HG02884 (cell line): Measurements from ENCODE around the gene IL32.
"Not testable (repeated sequence)": the region's sequence is repeated elsewhere in the genome, so short reads cannot be mapped to it uniquely, and the experiment has no call there.

Source experiments
- ATAC-seq: cut with Tn5 transposase; IDR thresholded peaks from one replicate; pipeline ENCODE4 v1.9.1; 2021; ENCODE audit warnings: mild to moderate bottlenecking, moderate library complexity; ENCODE audit not compliant: unreplicated experiment

Gene IL32

DNA sequence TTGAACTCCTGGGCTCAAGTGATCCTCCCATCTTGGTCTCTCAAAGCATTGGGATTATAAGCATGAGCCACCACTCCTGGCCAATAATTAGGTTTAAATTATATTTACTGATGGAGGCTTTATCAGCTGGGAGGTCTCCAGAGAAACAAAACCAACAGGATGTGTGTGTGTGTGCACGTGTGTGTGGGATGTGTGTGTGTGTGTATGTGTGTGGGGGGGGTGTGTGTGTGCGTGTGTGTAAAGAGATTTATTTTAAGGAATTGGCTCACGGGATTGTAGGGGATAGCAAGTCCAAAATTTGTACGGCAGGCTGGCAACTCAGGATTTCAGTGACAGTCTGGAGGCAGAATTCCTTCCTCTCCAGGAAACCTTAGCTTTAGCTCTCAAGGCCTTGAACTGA, 14.4 kb upstream of the IL32 start:
- ATAC-seq, result no peak

GRCh38 chr16:3051494-3051893, 13.9 kb upstream of the IL32 start:
- no peak for ATAC-seq

DNA sequence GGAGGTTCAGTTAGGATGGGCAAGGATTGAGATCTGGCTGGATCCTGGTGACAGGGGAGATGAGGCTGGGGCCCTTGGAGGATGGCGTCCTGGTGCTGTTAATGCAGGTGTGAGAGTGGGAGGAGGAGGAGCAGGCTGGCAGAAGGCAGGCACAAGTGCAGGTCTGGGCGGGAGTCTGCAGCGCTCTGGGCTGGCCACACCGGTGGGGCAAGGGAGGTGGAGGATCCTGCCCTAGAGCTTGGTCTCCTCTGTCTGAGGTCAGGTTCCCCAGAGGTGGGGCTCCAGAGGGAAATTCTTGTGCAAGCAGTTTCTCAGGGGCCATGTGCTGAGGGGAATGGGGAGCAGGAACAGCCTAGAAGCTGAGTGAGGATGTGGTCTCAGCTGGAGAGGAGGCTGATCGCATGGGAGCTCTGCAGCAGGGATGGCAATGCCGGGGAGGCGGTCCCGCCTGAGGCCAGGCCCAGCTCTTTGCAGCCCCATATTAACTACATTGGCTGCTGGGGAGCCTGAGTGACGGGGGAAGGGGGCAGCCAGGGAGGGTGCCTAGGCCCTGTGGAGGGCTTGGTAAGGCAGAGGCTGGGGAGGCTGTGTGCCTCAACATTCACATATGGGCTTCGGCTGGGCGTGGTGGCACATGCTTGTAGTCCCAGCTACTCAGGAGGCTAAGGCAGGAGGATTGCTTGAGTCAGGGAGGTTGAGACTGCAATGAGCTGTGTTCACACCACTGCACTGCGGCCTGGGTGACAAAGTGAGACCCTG, 12.7 kb upstream of the IL32 start:
- ATAC-seq, result not testable (repeated sequence)

DNA sequence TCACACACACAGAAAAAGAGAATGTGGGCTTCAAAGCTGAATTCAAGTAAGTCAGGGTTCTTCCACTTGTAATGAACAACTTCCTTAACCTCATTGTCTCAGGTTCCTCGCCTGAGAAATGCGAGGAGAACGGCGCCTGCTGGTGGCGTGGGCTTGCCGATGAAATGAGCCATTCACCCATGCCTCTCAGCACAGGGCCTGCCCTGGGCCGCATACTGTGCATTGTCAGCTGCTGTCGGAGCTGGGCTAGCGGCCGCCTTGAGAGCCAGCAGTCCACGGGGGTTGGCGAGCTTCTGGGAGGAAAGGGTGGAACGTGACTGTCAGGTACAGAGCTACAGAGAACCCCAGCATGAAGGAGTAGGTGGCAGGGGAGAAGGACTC, 12.1 kb upstream of the IL32 start:
- not testable (repeated sequence) for ATAC-seq

DNA sequence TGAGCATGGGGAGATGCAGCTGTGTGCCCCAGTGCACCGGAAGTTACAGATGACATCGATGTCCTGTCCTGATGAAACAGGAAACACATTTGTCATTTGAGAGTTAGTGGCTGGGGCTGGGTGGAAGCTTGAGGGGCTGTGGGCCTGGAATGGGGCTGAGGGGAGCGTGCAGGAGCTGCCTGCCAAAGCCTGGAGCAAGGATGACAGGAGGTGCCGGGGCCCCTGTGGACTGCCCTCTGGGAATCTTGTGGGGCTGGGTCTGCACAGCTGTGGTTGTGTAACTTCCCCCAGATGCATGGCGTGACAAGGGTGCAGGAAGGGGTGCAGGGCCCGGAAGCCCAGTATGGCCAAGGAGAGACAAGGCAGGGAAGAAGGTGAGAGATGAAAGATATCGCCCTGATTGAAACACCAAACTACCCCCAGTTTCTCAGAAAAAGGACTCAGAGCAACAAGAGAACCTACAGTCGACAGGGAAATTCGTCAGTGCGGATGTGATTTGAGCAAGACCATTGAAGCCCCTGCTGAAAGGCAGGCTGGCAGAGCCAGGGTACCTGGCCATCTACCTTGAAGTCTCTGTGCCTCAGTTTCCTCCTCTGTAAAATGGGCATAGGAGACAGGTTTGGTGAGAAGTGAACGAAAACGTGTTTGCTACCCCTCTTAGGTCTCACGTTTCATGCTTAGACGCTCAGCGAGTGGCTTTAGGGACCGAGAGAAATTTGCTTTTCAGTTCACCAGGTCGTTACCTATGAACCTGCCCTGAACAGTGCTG, 10.3 kb upstream of the IL32 start:
- ATAC-seq, result no peak

DNA sequence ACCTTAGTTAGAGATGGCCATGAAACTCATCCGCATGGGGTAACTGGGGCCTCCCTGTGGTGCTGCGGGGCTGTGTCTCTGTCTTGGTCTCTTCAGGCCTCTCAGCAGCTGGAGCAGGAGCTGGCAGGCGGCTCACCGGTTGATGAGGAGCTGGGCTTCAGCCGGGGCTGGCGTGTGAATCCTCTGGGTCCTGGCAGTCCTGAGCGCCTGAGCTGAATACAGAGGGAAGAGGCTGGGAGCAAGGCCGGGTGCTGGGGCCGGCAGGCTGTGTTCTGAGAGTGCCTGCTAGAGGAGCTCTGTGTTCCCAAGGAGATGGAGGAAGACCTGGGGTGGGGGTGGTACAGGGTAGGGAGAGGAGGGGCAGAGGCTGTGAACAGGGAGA, 9.7 kb upstream of the IL32 start:
- not testable (repeated sequence) for ATAC-seq

DNA sequence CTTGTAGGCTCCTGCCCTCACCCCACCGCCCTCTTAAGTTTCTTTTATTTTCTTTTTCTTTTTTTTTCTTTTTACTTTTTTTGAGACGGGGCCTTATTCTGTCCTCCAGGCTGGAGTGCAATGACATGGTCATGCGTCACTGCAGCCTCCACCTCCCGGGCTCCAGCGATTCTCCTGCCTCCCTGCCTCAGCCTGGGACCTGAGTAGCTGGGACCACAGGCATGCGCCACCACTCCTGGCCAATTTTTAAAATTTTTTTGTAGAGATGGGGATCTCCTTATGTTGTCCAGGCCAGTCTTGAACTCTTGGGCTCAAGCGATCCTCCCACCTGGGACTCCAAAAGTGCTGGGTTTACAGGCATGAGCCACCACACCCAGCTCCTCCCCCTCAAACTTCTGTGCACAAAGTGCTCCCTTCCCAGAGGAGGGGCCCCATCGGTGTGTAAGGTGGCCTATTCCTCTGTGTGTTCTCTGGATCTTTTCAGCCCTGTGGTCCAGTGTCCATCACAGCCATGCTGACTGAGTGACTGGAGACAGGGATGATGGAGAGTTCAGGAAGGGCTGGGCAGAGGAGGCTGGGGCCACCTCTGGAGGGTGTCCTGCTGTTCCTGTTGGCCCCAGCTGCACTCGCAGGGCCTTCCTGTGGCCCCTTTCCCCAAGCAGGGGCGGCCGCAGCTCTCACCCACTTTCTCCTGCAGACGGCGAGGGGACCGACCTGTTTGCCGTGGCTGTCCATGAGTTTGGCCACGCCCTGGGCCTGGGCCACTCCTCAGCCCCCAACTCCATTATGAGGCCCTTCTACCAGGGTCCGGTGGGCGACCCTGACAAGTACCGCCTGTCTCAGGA, 8.9 kb upstream of the IL32 start:
- ATAC-seq, result no peak

GRCh38 chr16:3057181-3058138, 8.0 kb upstream of the IL32 start:
- no peak for ATAC-seq

GRCh38 chr16:3058139-3059030, 7.1 kb upstream of the IL32 start:
- no peak for ATAC-seq

GRCh38 chr16:3059041-3059722, 6.3 kb upstream of the IL32 start:
- ATAC-seq, result peak; percentile 67

GRCh38 chr16:3059723-3060242, 5.7 kb upstream of the IL32 start:
- no peak for ATAC-seq

DNA sequence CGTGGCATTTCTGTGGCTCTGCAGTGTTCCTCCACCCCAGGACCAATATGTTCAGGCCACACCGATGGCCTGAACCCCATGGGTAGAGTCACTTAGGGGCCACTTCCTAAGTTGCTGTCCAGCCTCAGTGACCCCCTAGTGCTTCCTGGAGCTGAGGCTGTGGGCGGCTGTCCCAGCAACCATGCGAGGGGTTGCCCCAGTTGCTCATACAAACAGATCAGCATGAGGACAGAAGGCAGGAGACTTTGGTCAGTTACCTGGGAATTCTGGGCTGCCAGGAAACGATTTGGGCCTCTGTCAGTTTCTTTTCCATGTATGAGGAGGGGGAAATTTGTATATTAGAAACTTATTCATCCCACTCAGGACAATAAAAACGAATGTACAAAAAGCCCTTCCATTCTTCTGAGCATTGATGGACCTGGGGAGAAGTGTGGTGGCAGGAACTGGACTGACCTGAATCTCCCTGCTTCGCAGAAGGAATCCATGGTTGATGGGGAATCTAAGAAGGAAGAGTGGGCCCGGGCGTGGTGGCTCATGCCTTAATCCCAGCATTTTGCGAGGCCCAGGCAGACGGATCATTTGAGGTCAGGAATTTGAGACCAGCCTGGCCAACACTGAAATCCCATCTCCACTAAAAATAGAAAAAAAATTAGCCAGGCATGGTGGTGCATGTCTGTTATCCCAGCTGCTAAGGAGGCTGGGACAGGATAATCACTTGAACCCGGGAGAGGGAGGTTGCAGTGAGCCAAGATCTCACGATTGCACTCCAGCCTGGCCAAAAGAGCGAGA, 4.9 kb upstream of the IL32 start:
- ATAC-seq, result no peak

GRCh38 chr16:3062553-3062952, 2.9 kb upstream of the IL32 start:
- no peak for ATAC-seq

- no peak for ATAC-seq
Observed at GRCh38 chr16:3063625-3064386, 1.6 kb upstream of the IL32 start.

GRCh38 chr16:3065742-3066439, 451 bp downstream of the IL32 start:
- no peak for ATAC-seq

DNA sequence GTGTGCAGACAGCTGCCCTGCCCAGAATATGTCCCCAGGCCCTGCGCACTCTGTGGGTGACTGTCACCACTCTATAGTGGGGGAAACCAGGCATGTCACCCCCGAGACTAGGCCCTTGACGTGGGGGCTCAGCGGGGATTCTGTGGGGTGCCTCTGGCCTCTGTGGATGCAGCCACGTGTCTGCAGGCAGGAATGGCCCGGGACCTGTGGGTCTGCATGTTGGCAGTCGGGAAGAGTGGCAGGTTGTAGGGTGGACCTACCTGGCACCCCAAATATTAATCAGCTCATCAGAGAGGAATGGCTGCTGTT, 954 bp downstream of the IL32 start:
- no peak for ATAC-seq

- no peak for ATAC-seq
Observed at GRCh38 chr16:3068487-3068886, 3.0 kb downstream of the IL32 start.
